GM23338 (cell line): ENCODE measurements around the gene ARMH4.

Experiments used
- EZH2 ChIP-seq: fragments of 200-600 bp; sonication (generic); IDR thresholded peaks from one replicate; pipeline ENCODE4 v1.8.0; 2017; ENCODE audit warnings: antibody characterized with exemption, mild to moderate bottlenecking, low read depth; ENCODE audit not compliant: unreplicated experiment
- JUNB ChIP-seq: IDR thresholded peaks from one replicate; pipeline ENCODE4 v1.6.1; 2016; ENCODE audit warnings: antibody characterized with exemption; ENCODE audit not compliant: unreplicated experiment
- POLR2AphosphoS5 ChIP-seq: IDR thresholded peaks from 2 replicates; pipeline ENCODE4 v1.6.1; 2016; ENCODE audit warnings: antibody characterized with exemption, low read depth
- STAT1 ChIP-seq: IDR thresholded peaks from one replicate; pipeline ENCODE4 v1.6.1; 2016; ENCODE audit warnings: antibody characterized with exemption; ENCODE audit not compliant: unreplicated experiment
- ZNF114 ChIP-seq: fragments of 250-450 bp; sonication (Bioruptor Pico); IDR thresholded peaks from 2 replicates; pipeline ENCODE4 v1.5.0; 2020; ENCODE audit warnings: mild to moderate bottlenecking, moderate library complexity
- TF ChIP-seq, protein P1 (sequence below), 2 experiments: fragments of 200-600 bp in 1 of 2; sonication (generic) in 1 of 2; conservative IDR thresholded peaks; 2 replicates each; pipeline versions ENCODE4 v1.5.1 to v1.6.1; 2016 to 2017; ENCODE audit warnings: antibody characterized with exemption in 2 of 2, low read depth in 2 of 2, mild to moderate bottlenecking in 2 of 2, moderate library complexity in 1 of 2
- TF ChIP-seq, protein P2 (sequence below): IDR thresholded peaks from one replicate; pipeline ENCODE4 v1.6.1; 2018; ENCODE audit warnings: antibody characterized with exemption; ENCODE audit not compliant: unreplicated experiment

DNA sequence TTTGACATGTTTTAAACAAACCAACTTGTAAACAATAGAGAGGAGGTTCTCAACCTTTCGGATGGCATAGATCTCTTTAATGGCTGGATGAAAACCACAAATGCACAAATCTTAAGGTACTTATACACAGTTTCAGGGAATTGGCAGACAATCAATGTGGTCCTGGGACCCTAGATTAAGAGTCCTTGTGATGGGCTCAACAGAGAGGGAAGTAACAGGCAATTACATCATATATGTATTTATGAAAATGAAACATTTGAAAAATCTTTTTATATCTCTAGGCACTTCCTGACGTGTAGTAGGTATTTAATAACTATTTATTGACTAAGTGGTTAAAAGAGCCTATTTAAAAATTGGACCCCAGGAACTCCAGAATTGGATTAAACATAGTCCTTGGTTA lies 48.8 kb upstream of the ARMH4 start:
- TF ChIP-seq, protein P1, sequence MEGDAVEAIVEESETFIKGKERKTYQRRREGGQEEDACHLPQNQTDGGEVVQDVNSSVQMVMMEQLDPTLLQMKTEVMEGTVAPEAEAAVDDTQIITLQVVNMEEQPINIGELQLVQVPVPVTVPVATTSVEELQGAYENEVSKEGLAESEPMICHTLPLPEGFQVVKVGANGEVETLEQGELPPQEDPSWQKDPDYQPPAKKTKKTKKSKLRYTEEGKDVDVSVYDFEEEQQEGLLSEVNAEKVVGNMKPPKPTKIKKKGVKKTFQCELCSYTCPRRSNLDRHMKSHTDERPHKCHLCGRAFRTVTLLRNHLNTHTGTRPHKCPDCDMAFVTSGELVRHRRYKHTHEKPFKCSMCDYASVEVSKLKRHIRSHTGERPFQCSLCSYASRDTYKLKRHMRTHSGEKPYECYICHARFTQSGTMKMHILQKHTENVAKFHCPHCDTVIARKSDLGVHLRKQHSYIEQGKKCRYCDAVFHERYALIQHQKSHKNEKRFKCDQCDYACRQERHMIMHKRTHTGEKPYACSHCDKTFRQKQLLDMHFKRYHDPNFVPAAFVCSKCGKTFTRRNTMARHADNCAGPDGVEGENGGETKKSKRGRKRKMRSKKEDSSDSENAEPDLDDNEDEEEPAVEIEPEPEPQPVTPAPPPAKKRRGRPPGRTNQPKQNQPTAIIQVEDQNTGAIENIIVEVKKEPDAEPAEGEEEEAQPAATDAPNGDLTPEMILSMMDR (conservative IDR thresholded peaks at IDR 0.05; ENCODE audit: low read depth in 2 of 2), result no peak
- TF ChIP-seq EZH2 (no peak), ZNF114 (CRISPR knock-in tag) (no peak), POLR2AphosphoS5 (no peak), STAT1 (no peak), JUNB (no peak)
- TF ChIP-seq, protein P2, sequence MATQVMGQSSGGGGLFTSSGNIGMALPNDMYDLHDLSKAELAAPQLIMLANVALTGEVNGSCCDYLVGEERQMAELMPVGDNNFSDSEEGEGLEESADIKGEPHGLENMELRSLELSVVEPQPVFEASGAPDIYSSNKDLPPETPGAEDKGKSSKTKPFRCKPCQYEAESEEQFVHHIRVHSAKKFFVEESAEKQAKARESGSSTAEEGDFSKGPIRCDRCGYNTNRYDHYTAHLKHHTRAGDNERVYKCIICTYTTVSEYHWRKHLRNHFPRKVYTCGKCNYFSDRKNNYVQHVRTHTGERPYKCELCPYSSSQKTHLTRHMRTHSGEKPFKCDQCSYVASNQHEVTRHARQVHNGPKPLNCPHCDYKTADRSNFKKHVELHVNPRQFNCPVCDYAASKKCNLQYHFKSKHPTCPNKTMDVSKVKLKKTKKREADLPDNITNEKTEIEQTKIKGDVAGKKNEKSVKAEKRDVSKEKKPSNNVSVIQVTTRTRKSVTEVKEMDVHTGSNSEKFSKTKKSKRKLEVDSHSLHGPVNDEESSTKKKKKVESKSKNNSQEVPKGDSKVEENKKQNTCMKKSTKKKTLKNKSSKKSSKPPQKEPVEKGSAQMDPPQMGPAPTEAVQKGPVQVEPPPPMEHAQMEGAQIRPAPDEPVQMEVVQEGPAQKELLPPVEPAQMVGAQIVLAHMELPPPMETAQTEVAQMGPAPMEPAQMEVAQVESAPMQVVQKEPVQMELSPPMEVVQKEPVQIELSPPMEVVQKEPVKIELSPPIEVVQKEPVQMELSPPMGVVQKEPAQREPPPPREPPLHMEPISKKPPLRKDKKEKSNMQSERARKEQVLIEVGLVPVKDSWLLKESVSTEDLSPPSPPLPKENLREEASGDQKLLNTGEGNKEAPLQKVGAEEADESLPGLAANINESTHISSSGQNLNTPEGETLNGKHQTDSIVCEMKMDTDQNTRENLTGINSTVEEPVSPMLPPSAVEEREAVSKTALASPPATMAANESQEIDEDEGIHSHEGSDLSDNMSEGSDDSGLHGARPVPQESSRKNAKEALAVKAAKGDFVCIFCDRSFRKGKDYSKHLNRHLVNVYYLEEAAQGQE, result no peak
